PC-3 (cell line): ENCODE measurements around the gene IL17RA. TPM values are rescaled to one million over a fixed set of nuclear protein-coding genes. Genes with fewer than 3 reads are reported as not detected.
A peak's percentile ranks its signal among the peaks of the same experiment; 100 is the strongest.

Source experiments
- ATAC-seq: fragments of 200-7000 bp; cut with Tn5 transposase; 2 replicates; pipeline ENCODE4 v1.9.1; 2020; ENCODE audit warnings: mild to moderate bottlenecking, moderate library complexity
- BruUV-seq: library from RNA; stranded (reverse); fragments of 400-500 nt; replicated peaks from 2 replicates; lab custom pipeline; 2021; lab: Mats Ljungman, UMichigan
- CTCF ChIA-PET: fragments of 300-600 bp; sonication (Branson Sonifier 250); formaldehyde crosslinking; loops from one replicate; lab custom pipeline; 2022; ENCODE audit warnings: antibody characterized with exemption; lab: Charles Lee
- POLR2A ChIA-PET: fragments of 300-600 bp; sonication (Branson Sonifier 250); formaldehyde crosslinking; loops from one replicate; lab custom pipeline; 2022; ENCODE audit warnings: antibody characterized with exemption; ENCODE audit not compliant: unreplicated experiment; lab: Charles Lee
- DNase-seq: peaks from one replicate; pipeline ENCODE4 v3.0.0-alpha.2; 2015
- H2AFZ ChIP-seq: fragments of 300-600 bp; sonication (generic); 2 replicates; pipeline ENCODE4 v1.6.0; 2016; ENCODE audit warnings: antibody characterized with exemption, low read length
- H3F3A ChIP-seq: fragments of 300-600 bp; sonication (generic); one replicate; pipeline ENCODE4 v1.6.0; 2017; ENCODE audit warnings: antibody characterized with exemption, low read length, control low read depth, mild to moderate bottlenecking; ENCODE audit not compliant: unreplicated experiment
- H3K27ac ChIP-seq: fragments of 300-600 bp; sonication (generic); 2 replicates; pipeline ENCODE4 v1.5.1; 2016; ENCODE audit warnings: mild to moderate bottlenecking, low read length
- H3K27me3 ChIP-seq: fragments of 300-600 bp; sonication (generic); 2 replicates; pipeline ENCODE4 v1.6.1; 2016; ENCODE audit warnings: low read length, mixed read lengths
- H3K36me3 ChIP-seq: fragments of 300-600 bp; sonication (generic); 2 replicates; pipeline ENCODE4 v1.6.1; 2016; ENCODE audit warnings: low read depth, mixed run types, low read length, mixed read lengths
- H3K4me1 ChIP-seq: fragments of 300-600 bp; sonication (generic); 2 replicates; pipeline ENCODE4 v1.5.1; 2016; ENCODE audit warnings: low read length; ENCODE audit not compliant: insufficient read depth
- H3K4me2 ChIP-seq: fragments of 300-600 bp; sonication (generic); 2 replicates; pipeline ENCODE4 v1.6.0; 2016; ENCODE audit warnings: low read length
- H3K4me3 ChIP-seq: fragments of 300-600 bp; sonication (generic); 2 replicates; pipeline ENCODE4 v1.5.1; 2016; ENCODE audit warnings: mild to moderate bottlenecking, low read length, mixed read lengths
- H3K79me2 ChIP-seq: fragments of 300-600 bp; sonication (generic); 2 replicates; pipeline ENCODE4 v1.6.1; 2017; ENCODE audit warnings: low read length, mixed read lengths
- H3K9ac ChIP-seq: fragments of 300-600 bp; sonication (generic); 2 replicates; pipeline ENCODE4 v1.6.0; 2016; ENCODE audit warnings: mild to moderate bottlenecking, low read length
- H3K9me2 ChIP-seq: fragments of 300-600 bp; sonication (generic); replicated peaks from 2 replicates; pipeline ENCODE4 v1.6.1; 2016; ENCODE audit warnings: mixed run types, low read length, mixed read lengths
- H3K9me3 ChIP-seq: fragments of 300-600 bp; sonication (generic); 2 replicates; pipeline ENCODE4 v1.6.1; 2016; ENCODE audit warnings: low read length, mixed read lengths
- H4K20me1 ChIP-seq: fragments of 300-600 bp; sonication (generic); 2 replicates; pipeline ENCODE4 v1.6.1; 2016; ENCODE audit warnings: low read length, mixed read lengths
- EZH2 ChIP-seq: fragments of 300-600 bp; sonication (generic); IDR thresholded peaks from one replicate; pipeline ENCODE4 v1.6.1; 2017; ENCODE audit warnings: antibody characterized with exemption, mild to moderate bottlenecking, low read length; ENCODE audit not compliant: unreplicated experiment
- EZH2phosphoT487 ChIP-seq: fragments of 300-600 bp; sonication (generic); IDR thresholded peaks from 2 replicates; pipeline ENCODE4 v1.6.1; 2018; ENCODE audit warnings: mild to moderate bottlenecking, antibody characterized with exemption, low read length, borderline replicate concordance
- intact Hi-C: fragments of 100-400 bp; cut with micrococcal nuclease; formaldehyde crosslinking; loops from 2 replicates; pipeline ENCODE4 v1.9.0; 2023
- total RNA-seq: library from RNA; depleted of rRNA; stranded (reverse); fragments of >200 nt; gene quantifications from 2 replicates; pipeline ENCODE4 v1.2.3, GENCODE V29; 2014
- TF ChIP-seq, protein P1 (sequence below): fragments of 300-600 bp; sonication (generic); conservative IDR thresholded peaks from 2 replicates; pipeline ENCODE4 v1.5.1; 2017; ENCODE audit warnings: antibody characterized with exemption, low read depth, mild to moderate bottlenecking, low read length

IL17RA gene
- total RNA-seq, 1 experiment from 2014 or later = 5.9 TPM

- Histone ChIP-seq H4K20me1 (no peaks in the 10 kb centered on the region), H3K36me3 (no peaks in the 10 kb centered on the region), H3K27ac (no peak overlapping the region), H3K4me1 (peaks cover 11% of the 10 kb centered on the region; the same call in 1 of the 2 replicates), H3K27me3 (no peaks in the 10 kb centered on the region), H3F3A (no peaks in the 10 kb centered on the region), H3K79me2 (peaks cover 26% of the 10 kb centered on the region), H3K4me2 (peak overlapping the region; percentile 90), H3K9me3 (no peaks in the 10 kb centered on the region), H3K4me3 (peak overlapping the region; percentile 85), H3K9ac (peak overlapping the region; percentile 76), H2AFZ (peak overlapping the region; percentile 89), H3K9me2 (no peaks in the 10 kb centered on the region)
- ChIA-PET CTCF (no interaction called here), POLR2A (no interaction called here)
- TF ChIP-seq EZH2 = no peak
- no peak for TF ChIP-seq EZH2phosphoT487
- TF ChIP-seq, protein P1, sequence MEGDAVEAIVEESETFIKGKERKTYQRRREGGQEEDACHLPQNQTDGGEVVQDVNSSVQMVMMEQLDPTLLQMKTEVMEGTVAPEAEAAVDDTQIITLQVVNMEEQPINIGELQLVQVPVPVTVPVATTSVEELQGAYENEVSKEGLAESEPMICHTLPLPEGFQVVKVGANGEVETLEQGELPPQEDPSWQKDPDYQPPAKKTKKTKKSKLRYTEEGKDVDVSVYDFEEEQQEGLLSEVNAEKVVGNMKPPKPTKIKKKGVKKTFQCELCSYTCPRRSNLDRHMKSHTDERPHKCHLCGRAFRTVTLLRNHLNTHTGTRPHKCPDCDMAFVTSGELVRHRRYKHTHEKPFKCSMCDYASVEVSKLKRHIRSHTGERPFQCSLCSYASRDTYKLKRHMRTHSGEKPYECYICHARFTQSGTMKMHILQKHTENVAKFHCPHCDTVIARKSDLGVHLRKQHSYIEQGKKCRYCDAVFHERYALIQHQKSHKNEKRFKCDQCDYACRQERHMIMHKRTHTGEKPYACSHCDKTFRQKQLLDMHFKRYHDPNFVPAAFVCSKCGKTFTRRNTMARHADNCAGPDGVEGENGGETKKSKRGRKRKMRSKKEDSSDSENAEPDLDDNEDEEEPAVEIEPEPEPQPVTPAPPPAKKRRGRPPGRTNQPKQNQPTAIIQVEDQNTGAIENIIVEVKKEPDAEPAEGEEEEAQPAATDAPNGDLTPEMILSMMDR = no peak
- ATAC-seq (peak; percentile 25), DNase-seq (peak; percentile 6)
- intact Hi-C loops = loop anchor here (2.0 kb wide), 1 partner anchor 85 kb away; no protein-coding TSS in a partner anchor
- no TSS peak for BruUV-seq
These were observed 729 bp downstream of the IL17RA start for GRCh38 chr22:17085277-17086181.

DNA sequence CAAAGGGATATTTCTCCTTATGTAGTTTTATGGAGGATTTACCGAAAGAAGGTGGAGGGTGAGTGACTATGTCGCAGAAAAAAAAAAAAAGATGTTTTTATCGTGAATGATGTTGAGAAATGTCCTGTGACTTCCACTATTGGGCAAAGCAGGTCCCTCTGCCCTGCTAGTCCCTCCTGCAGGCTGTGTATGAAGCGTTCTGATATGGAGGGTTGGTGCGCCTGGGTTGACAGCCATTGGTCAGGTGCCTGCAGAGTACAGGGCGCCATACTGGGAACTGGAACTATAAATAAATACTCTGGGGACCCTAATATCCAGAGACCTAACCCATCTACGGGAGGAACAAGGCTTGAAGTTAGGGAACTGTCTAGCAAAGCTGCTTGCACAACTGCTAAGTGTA, 1.5 kb downstream of the IL17RA start:
- Histone ChIP-seq H3K4me2 (peak overlapping the region; percentile 90), H3K27me3 (no peaks in the 10 kb centered on the region)
- POLR2A ChIA-PET = no interaction called here

DNA sequence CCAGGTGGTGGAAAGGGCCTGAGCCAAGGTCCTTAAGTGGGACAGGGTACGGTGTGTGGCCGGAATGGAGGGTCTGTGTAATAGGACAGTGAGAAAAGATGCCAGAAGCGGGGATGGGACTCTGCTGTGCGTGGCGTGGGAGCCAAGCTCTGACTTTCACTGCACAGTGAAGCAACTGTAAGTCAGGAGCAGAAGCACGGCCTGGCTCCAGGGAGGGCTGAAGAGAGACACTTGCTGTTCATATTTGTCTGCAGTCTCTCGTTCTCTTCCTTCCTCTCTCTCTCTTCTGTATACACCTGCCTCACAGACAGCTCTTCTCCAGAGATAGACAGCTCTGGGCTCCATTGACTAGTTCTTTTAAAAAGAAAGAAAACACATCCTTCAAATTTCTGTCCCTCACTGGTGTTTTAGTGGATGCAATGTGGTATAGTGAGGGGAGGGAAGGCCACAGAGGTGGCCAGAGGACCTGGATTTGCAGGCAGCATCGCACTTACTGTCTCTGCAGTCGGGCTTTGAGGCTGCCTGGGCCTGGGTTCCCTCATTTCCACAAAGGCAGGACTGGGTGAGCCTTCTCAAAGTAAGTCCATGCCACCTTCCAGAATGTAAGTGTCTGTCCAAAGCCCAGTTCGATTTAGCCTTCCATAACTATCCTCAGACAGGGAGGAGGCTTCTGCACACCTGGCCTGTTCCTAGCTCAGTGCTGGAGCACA, 2.1 kb downstream of the IL17RA start:
- no peak overlapping the region for H2AFZ ChIP-seq
- DNase-seq (no peak), ATAC-seq (no peak)
- H3K9me3 ChIP-seq = no peaks in the 10 kb centered on the region
- no peaks in the 10 kb centered on the region for H3F3A ChIP-seq
- no peaks in the 10 kb centered on the region for H3K36me3 ChIP-seq
- H3K4me3 ChIP-seq = no peak overlapping the region
- ChIA-PET POLR2A (no interaction called here), CTCF (no interaction called here)
- H3K27me3 ChIP-seq = no peaks in the 10 kb centered on the region
- H3K27ac ChIP-seq = no peak overlapping the region
- H3K4me2 ChIP-seq = no peak overlapping the region
- TF ChIP-seq EZH2 = no peak
- TF ChIP-seq EZH2phosphoT487 = no peak
- TF ChIP-seq, protein P1 = no peak
- peaks cover 11% of the 10 kb centered on the region; the same call in 1 of the 2 replicates for H3K4me1 ChIP-seq
- H3K9me2 ChIP-seq = no peaks in the 10 kb centered on the region
- BruUV-seq = no TSS peak
- H3K79me2 ChIP-seq = peaks cover 35% of the 10 kb centered on the region
- intact Hi-C loops = no loop called here
- no peak overlapping the region for H3K9ac ChIP-seq
- 0 out of 2 replicates have a peak, but pooled peaks cover under 1% of the 10 kb centered on the region for H4K20me1 ChIP-seq

More for the DNA sequence above, 1.5 kb downstream of the IL17RA start:
- Histone ChIP-seq H3K9ac (no peak overlapping the region), H3K27ac (no peak overlapping the region), H4K20me1 (no peaks in the 10 kb centered on the region), H3F3A (no peaks in the 10 kb centered on the region), H3K9me3 (no peaks in the 10 kb centered on the region), H3K36me3 (no peaks in the 10 kb centered on the region), H3K79me2 (peaks cover 30% of the 10 kb centered on the region), H3K9me2 (no peaks in the 10 kb centered on the region), H3K4me3 (peak overlapping the region; percentile 85), H2AFZ (no peak overlapping the region), H3K4me1 (peaks cover 11% of the 10 kb centered on the region; the same call in 1 of the 2 replicates)
- no peak for ATAC-seq
- no peak for TF ChIP-seq EZH2
- CTCF ChIA-PET = no interaction called here
- TSS peak; percentile 28 for BruUV-seq
- intact Hi-C loops = no loop called here
- DNase-seq = no peak
